ENCODE results near the gene OR1J2. TPM values are rescaled to one million over a fixed set of nuclear protein-coding genes. Genes with fewer than 3 reads are reported as not detected.
"Not testable (repeated sequence)": the region's sequence is repeated elsewhere in the genome, so short reads cannot be mapped to it uniquely, and the experiment has no call there.

The OR1J2 gene
- total RNA-seq, 4 donors from 2014 or later = not detected

DNA sequence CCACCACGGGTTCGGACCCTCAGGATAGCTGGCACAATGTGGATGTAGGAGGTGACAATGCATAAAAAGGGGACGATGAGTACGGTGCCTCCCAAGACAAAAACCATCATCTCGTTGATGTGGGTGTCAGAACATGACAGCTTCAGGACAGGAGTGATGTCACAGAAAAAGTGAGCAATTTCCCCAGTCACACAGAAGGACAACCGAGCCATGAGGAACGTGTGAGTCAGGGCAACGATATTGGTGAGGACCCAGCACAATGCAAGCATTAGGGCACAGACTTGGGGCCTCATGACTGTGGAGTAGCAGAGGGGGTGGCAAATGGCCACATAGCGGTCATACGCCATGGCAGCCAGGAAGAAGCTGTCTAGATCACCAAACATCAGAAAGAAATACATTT is 16.0 kb downstream of the OR1J2 start:
- H3K27me3 ChIP-seq = peaks cover 4% of the 10 kb centered on the region
- no peaks in the 10 kb centered on the region for H3K9me3 ChIP-seq
- H3K27ac ChIP-seq = no peak overlapping the region
- no peaks in the 10 kb centered on the region for H3K4me1 ChIP-seq
- no peak overlapping the region for H3K4me3 ChIP-seq
- no peak for TF ChIP-seq POLR2AphosphoS5 (IDR thresholded peaks at IDR 0.05)
- TF ChIP-seq EP300 (IDR thresholded peaks at IDR 0.05) = no peak
- TF ChIP-seq, protein P1, sequence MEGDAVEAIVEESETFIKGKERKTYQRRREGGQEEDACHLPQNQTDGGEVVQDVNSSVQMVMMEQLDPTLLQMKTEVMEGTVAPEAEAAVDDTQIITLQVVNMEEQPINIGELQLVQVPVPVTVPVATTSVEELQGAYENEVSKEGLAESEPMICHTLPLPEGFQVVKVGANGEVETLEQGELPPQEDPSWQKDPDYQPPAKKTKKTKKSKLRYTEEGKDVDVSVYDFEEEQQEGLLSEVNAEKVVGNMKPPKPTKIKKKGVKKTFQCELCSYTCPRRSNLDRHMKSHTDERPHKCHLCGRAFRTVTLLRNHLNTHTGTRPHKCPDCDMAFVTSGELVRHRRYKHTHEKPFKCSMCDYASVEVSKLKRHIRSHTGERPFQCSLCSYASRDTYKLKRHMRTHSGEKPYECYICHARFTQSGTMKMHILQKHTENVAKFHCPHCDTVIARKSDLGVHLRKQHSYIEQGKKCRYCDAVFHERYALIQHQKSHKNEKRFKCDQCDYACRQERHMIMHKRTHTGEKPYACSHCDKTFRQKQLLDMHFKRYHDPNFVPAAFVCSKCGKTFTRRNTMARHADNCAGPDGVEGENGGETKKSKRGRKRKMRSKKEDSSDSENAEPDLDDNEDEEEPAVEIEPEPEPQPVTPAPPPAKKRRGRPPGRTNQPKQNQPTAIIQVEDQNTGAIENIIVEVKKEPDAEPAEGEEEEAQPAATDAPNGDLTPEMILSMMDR (IDR thresholded peaks at IDR 0.05) = no peak
- TF ChIP-seq POLR2A (IDR thresholded peaks at IDR 0.05) = no peak
- 78% methylated on average over 7 of the region's 10 CpGs; no CpG with 5 or more reads in 1 of the 2 donors for WGBS, 2 donors (ENCODE audit: low coverage in 1 of 2)
- H3K36me3 ChIP-seq = no peaks in the 10 kb centered on the region
- ATAC-seq = no peak

- Histone ChIP-seq H3K36me3 (no peaks in the 10 kb centered on the region), H3K27me3 (peaks cover 4% of the 10 kb centered on the region), H3K27ac (no peak within 1 kb of the TSS), H3K4me1 (no peaks in the 10 kb centered on the region), H3K4me3 (no peak within 1 kb of the TSS), H3K9me3 (no peaks in the 10 kb centered on the region)
- no peak for TF ChIP-seq POLR2AphosphoS5 (IDR thresholded peaks at IDR 0.05)
- no peak for TF ChIP-seq EP300 (IDR thresholded peaks at IDR 0.05)
- TF ChIP-seq POLR2A (IDR thresholded peaks at IDR 0.05) = no peak
- TF ChIP-seq, protein P1 (IDR thresholded peaks at IDR 0.05) = no peak
- no peak for ATAC-seq
- 82 to 90% methylated on average over 3 of the region's 3 CpGs for WGBS, 2 donors (ENCODE audit: low coverage in 1 of 2)
These were observed 16.6 kb downstream of the OR1J2 start, which contains the start of gene OR1N1 for GRCh38 chr9:122527193-122527592. Gene OR1N1 (minus strand): TSS chr9:122527293. CDS start chr9:122527293, 0 bp downstream.

DNA sequence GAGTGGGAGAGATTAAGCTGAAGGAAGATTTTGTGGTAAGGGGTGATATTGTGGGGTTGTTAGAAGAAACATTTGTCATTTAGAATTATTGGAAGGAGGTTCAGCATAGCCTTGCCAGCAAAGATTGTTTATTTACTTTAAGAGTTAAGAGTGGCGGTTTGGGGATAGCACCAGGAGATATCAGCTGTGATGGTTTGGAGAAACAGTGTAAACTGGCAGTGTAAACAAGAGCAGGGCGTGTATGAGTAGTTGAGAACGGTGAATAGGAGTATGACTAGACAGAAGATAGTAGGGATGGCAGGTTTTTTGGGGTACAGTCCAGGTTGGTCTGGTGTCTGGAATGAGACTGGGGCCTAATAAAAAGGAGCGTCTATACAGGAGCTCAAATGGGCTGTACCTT is 20.6 kb downstream of the OR1J2 start:
- H3K4me3 ChIP-seq, H3K4me1 ChIP-seq, ATAC-seq: not testable (repeated sequence)

GRCh38 chr9:122536134-122536533 is 25.5 kb downstream of the OR1J2 start:
- no peak for ATAC-seq
- H3K27ac ChIP-seq = no peak overlapping the region
- no peaks in the 10 kb centered on the region for H3K4me1 ChIP-seq
- peaks cover 0 to 10% (median 0%) of the 10 kb centered on the region in 3 donors for H3K9me3 ChIP-seq
- H3K36me3 ChIP-seq = no peaks in the 10 kb centered on the region
- H3K27me3 ChIP-seq = no peaks in the 10 kb centered on the region
- WGBS, 2 donors (ENCODE audit: low coverage in 1 of 2) = 100% methylated on average over 1 of the region's 1 CpG
- TF ChIP-seq POLR2A (IDR thresholded peaks at IDR 0.05) = no peak
- TF ChIP-seq, protein P1 (IDR thresholded peaks at IDR 0.05) = no peak
- no peak for TF ChIP-seq POLR2AphosphoS5 (IDR thresholded peaks at IDR 0.05)
- no peak for TF ChIP-seq EP300 (IDR thresholded peaks at IDR 0.05)
- no peak overlapping the region for H3K4me3 ChIP-seq

More for the DNA sequence above, 20.6 kb downstream of the OR1J2 start:
- WGBS, 2 donors (ENCODE audit: low coverage in 1 of 2) = 43 to 44% methylated on average over 4 of the region's 4 CpGs
- not testable (repeated sequence) for H3K9me3 ChIP-seq, H3K27me3 ChIP-seq, H3K36me3 ChIP-seq, H3K27ac ChIP-seq

DNA sequence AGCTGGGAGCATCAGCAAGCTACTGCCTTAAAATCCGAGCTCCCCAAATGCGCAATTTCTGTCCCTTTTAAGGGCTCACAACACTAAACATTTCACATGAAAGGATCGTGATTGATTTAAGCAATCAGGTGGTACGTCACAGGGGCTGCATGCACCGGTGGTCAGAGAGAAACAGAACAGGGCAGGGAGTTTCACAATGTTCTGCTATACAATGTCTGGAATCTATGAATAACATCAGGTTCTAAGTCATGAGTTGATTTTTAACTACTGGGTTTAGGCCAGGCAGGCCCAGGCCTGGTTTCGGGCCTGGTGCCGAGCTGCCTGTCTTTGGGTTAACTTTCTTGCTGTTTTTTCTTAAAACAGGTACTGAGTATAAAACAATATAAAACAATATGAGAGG is 26.5 kb downstream of the OR1J2 start:
- ATAC-seq, H3K4me1 ChIP-seq, H3K36me3 ChIP-seq, H3K9me3 ChIP-seq, H3K27ac ChIP-seq, H3K27me3 ChIP-seq, H3K4me3 ChIP-seq: not testable (repeated sequence)
- WGBS, 2 donors (ENCODE audit: low coverage in 1 of 2) = 28 to 60% methylated on average over 4 to 7 of the region's 7 CpGs

- Histone ChIP-seq H3K4me3 (no peak overlapping the region), H3K27ac (no peak overlapping the region), H3K9me3 (peaks cover 0 to 10% (median 0%) of the 10 kb centered on the region in 3 donors), H3K36me3 (no peaks in the 10 kb centered on the region), H3K27me3 (no peaks in the 10 kb centered on the region), H3K4me1 (no peaks in the 10 kb centered on the region)
- no peak for ATAC-seq
- TF ChIP-seq POLR2AphosphoS5 (IDR thresholded peaks at IDR 0.05) = no peak
- TF ChIP-seq, protein P1 (IDR thresholded peaks at IDR 0.05) = no peak
- TF ChIP-seq POLR2A (IDR thresholded peaks at IDR 0.05) = no peak
- no peak for TF ChIP-seq EP300 (IDR thresholded peaks at IDR 0.05)
- 59 to 62% methylated on average over 2 of the region's 2 CpGs for WGBS, 2 donors (ENCODE audit: low coverage in 1 of 2)
These were observed 28.2 kb downstream of the OR1J2 start for GRCh38 chr9:122538757-122539156.
